K562 (cell line): ENCODE results near the gene HBP1. TPM values are rescaled to one million over a fixed set of nuclear protein-coding genes. Genes with fewer than 3 reads are reported as not detected.
"Not testable (repeated sequence)": the region's sequence is repeated elsewhere in the genome, so short reads cannot be mapped to it uniquely, and the experiment has no call there.

Experiments used
- ATAC-seq: fragments of 200-7000 bp; cut with Tn5 transposase; 3 replicates; pipeline ENCODE4 v1.9.1; 2020; ENCODE audit warnings: moderate library complexity
- BruUV-seq: library from RNA; stranded (reverse); fragments of 400-500 nt; replicated peaks from 2 replicates; lab custom pipeline; 2021; lab: Mats Ljungman, UMichigan
- CTCF ChIA-PET: fragments of 300-600 bp; formaldehyde crosslinking; extraction: SDS; loops from one replicate; lab custom pipeline; 2021; ENCODE audit warnings: low intra/inter-chr PET ratio; lab: Yijun Ruan, JAX
- POLR2A ChIA-PET: fragments of 300-600, 350-650 bp; sonication (Branson Sonifier 250); formaldehyde crosslinking; extraction: SDS; loops from one replicate; lab custom pipeline; 2021; ENCODE audit warnings: antibody characterized with exemption, inconsistent platforms; lab: Yijun Ruan, JAX
- DNase-seq, 4 experiments: peaks; one replicate each; pipeline versions ENCODE4 v3.0.0 to v3.0.0-alpha.2; 2011 to 2018; ENCODE audit warnings: low spot score in 3 of 4, mixed read lengths in 3 of 4; ENCODE audit errors: extremely low read depth in 1 of 4
- FAIRE-seq: peaks from 2 replicates; lab custom pipeline; 2011; peaks lifted over from hg19 to GRCh38; lab: Jason Lieb, UNC
- H2AFZ ChIP-seq: 2 replicates; pipeline ENCODE4 v1.6.0; 2011; ENCODE audit warnings: low read depth, low read length, control low read depth, inconsistent platforms
- H3K27ac ChIP-seq: fragments of 200-600 bp; 3 replicates; pipeline ENCODE4 v1.8.0; 2011; ENCODE audit warnings: low read depth, mild to moderate bottlenecking, control low read depth, inconsistent platforms, low read length, moderate library complexity, mixed read lengths; ENCODE audit errors: extremely low read depth
- H3K27me3 ChIP-seq, 2 experiments: fragments of 300-600 bp in 1 of 2; 2 replicates in 1 of 2; 3 replicates in 1 of 2; pipeline versions ENCODE4 v1.6.0 to v1.8.0; 2011; ENCODE audit warnings: inconsistent platforms in 2 of 2, low read length in 2 of 2, mild to moderate bottlenecking in 1 of 2, mixed read lengths in 1 of 2, moderate library complexity in 1 of 2; ENCODE audit not compliant: control insufficient read depth in 2 of 2, insufficient read depth in 2 of 2
- H3K36me3 ChIP-seq: fragments of 300-600 bp; 3 replicates; pipeline ENCODE4 v1.8.0; 2011; ENCODE audit warnings: mild to moderate bottlenecking, low read length, inconsistent platforms; ENCODE audit not compliant: control insufficient read depth, insufficient read depth
- H3K4me1 ChIP-seq, 2 experiments: fragments of 200-600 bp in 1 of 2; replicated peaks in 1 of 2; 2 replicates in 1 of 2; 3 replicates in 1 of 2; pipeline versions ENCODE4 v1.5.1 to v1.8.0; 2011; ENCODE audit warnings: inconsistent platforms in 2 of 2, low read length in 2 of 2, mild to moderate bottlenecking in 1 of 2, mixed read lengths in 1 of 2, moderate library complexity in 1 of 2; ENCODE audit not compliant: control insufficient read depth in 2 of 2, insufficient read depth in 2 of 2
- H3K4me2 ChIP-seq: 2 replicates; pipeline ENCODE4 v1.6.1; 2011; ENCODE audit warnings: low read length, control low read depth, inconsistent platforms, mixed read lengths; ENCODE audit not compliant: insufficient read depth
- H3K4me3 ChIP-seq: fragments of 200-600 bp; sonication (generic), shearing (Covaris generic); 2 replicates; pipeline ENCODE4 v1.5.1; 2016; ENCODE audit warnings: control low read depth, inconsistent platforms
- H3K79me2 ChIP-seq: fragments of 200-600 bp; 3 replicates; pipeline ENCODE4 v1.8.0; 2011; ENCODE audit warnings: low read length, inconsistent platforms; ENCODE audit not compliant: control insufficient read depth, insufficient read depth
- H3K9ac ChIP-seq, 2 experiments: 2 replicates each; pipeline versions ENCODE4 v1.6.0 to v1.6.1; 2011; ENCODE audit warnings: low read depth in 2 of 2, low read length in 2 of 2, control low read depth in 1 of 2, inconsistent platforms in 1 of 2, mild to moderate bottlenecking in 1 of 2, mixed read lengths in 1 of 2; ENCODE audit not compliant: insufficient read depth in 1 of 2
- H3K9me1 ChIP-seq: one replicate; pipeline ENCODE4 v1.6.0; 2011; ENCODE audit warnings: inconsistent platforms, mild to moderate bottlenecking, low read length, moderate library complexity; ENCODE audit not compliant: control insufficient read depth, insufficient read depth
- H3K9me3 ChIP-seq: replicated peaks from 2 replicates; pipeline ENCODE4 v1.5.1; 2011; ENCODE audit warnings: low read depth, low read length, inconsistent platforms; ENCODE audit not compliant: control insufficient read depth, insufficient read depth
- H4K20me1 ChIP-seq: replicated peaks from 2 replicates; pipeline ENCODE4 v1.6.1; 2011; ENCODE audit warnings: low read length, inconsistent platforms, mixed read lengths; ENCODE audit not compliant: control insufficient read depth, insufficient read depth
- ZNF165 ChIP-seq: fragments of 250-450 bp; sonication (Bioruptor Pico); IDR thresholded peaks from 2 replicates; pipeline ENCODE4 v1.4.0; 2020; ENCODE audit warnings: borderline replicate concordance
- WGBS: fragments of 100-300 bp; shearing (Covaris generic); methylation state at CpG from one replicate; pipeline ENCODE4 v1.1.6; 2016; ENCODE audit warnings: low coverage, mixed read lengths; ENCODE audit not compliant: insufficient coverage; ENCODE audit errors: missing lambda C conversion rate; 5-methylcytosine and 5-hydroxymethylcytosine counted together
- in situ Hi-C: fragments of 300-500 bp; cut with MboI; formaldehyde crosslinking; loops from 4 replicates; pipeline ENCODE4 v1.15.0; 2018; ENCODE audit warnings: inconsistent platforms, mixed read lengths
- intact Hi-C: fragments of 100-400 bp; cut with micrococcal nuclease; formaldehyde crosslinking; loops from 2 replicates; pipeline ENCODE4 v1.14.2; 2022
- polyA plus RNA-seq, 8 experiments: library from polyadenylated mRNA; depleted of rRNA in 4 of 8; stranded (reverse) in 5 of 8; unstranded in 3 of 8; fragments of >200 nt; fragmentation: Nextera tagmentation in 2 of 8; fragmentation: Illumina TruSeq in 1 of 8; extraction: Ambion mirVana in 2 of 8; extraction: Trizol in 1 of 8; gene quantifications; 2 replicates each; pipeline versions ENCODE4 v1.2.1 to v1.2.3, GENCODE V29; 2011 to 2014; ENCODE audit warnings: inconsistent platforms in 1 of 8, missing spikeins in 1 of 8
- total RNA-seq, 7 experiments: library from RNA; depleted of rRNA in 6 of 7; stranded (reverse); fragments of >200 nt in 6 of 7; fragmentation: Illumina TruSeq in 2 of 7; extraction: Trizol in 2 of 7; gene quantifications; 2 replicates each; pipeline versions ENCODE4 v1.2.1 to v1.2.3, GENCODE V29; 2011 to 2021; ENCODE audit warnings: low replicate concordance in 1 of 7
- TF ChIP-seq, protein P1 (sequence below): fragments of 450-650 bp; IDR thresholded peaks from 2 replicates; pipeline ENCODE4 v1.6.1; 2016; ENCODE audit warnings: missing biosample characterization, missing genetic modification characterization
- TF ChIP-seq, protein P2 (sequence below): fragments of 250-450 bp; sonication (Bioruptor Pico); IDR thresholded peaks from 2 replicates; pipeline ENCODE4 v1.4.0; 2020; ENCODE audit warnings: mild to moderate bottlenecking

The HBP1 gene
- total and polyA plus RNA-seq, 9 of the 15 experiments (the other 6 are each of a cell fraction or from before 2014, with no cell fraction given): 18.7 to 59.9 (median 27.0) TPM

DNA sequence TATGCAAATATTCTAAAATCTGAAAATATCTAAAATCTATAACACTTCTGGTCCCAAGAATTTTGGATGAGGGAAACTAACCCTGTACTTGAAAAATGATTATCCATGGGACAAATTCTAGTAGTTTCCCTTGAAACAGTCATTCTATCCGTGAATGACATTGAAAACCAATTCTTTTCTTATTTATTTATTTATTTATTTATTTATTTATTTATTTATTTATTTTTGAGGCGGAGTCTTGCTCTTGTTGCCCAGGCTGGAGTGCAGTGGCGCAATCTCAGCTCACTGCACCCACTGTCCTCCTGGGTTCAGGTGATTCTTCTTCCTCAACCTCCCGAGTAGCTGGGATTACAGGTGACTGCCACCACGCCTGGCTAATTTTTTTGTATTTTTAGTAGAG, 24.9 kb upstream of the HBP1 start:
- H3K27me3 ChIP-seq, BruUV-seq, intact Hi-C loops, H3K9me1 ChIP-seq, H3K4me3 ChIP-seq, H3K9ac ChIP-seq, DNase-seq, H4K20me1 ChIP-seq, H3K9me3 ChIP-seq, in situ Hi-C loops, ATAC-seq, H3K4me2 ChIP-seq, H3K27ac ChIP-seq, H2AFZ ChIP-seq, H3K4me1 ChIP-seq, FAIRE-seq: not testable (repeated sequence)
- POLR2A ChIA-PET: interaction anchor here (0.8 kb wide), 1 partner anchor 205 kb away, joined by 3 read pairs; no protein-coding TSS in a partner anchor
- WGBS: 82% methylated on average over 5 of the region's 5 CpGs
- peaks cover 68% of the 10 kb centered on the region for H3K36me3 ChIP-seq
- CTCF ChIA-PET: interaction anchor here (0.6 kb wide), 1 partner anchor 197 kb away, joined by 3 read pairs; no protein-coding TSS in a partner anchor
- H3K79me2 ChIP-seq: peaks cover 10% of the 10 kb centered on the region; the same call in 1 of the 3 replicates

DNA sequence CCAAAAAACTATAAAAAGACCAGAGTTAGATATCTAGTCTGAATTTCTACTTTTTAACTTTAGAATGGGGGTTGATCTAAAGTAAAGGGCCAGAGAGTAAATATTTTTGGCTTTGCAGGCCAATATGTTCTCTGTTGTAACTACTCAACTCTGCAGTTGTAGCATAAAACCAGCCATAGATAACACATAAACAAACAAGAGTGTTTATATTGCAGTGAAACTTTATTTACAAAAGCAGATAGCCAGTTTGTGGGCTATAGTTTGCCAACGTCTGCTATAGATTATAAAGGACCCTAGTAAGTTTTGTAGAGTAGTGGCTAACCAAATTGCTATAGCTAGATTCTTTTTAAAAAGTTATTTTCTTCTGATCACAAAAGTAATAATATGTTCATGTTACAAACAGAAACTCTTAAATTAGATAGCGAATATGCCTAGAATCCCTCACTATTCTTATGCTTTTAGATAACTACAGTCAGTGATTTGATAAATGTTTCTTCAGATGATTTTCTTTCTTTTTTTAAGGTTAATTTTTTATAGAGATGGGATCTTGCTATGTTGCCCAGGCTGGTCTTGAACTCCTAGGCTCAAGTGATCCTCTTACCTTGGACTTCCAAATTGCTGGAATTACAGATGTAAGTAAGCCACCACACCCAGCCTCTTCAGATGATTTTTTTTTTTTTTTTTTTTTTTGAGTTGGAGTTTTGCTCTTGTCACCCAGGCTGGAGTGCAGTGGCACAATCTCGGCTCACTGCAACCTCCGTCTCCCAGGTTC, 23.6 kb upstream of the HBP1 start:
- no peak overlapping the region for H3K4me3 ChIP-seq
- BruUV-seq: no TSS peak
- H4K20me1 ChIP-seq: 0 out of 2 replicates have a peak, but pooled peaks cover 3% of the 10 kb centered on the region
- no peak for FAIRE-seq
- WGBS: 81% methylated on average over 4 of the region's 4 CpGs
- DNase-seq: no peak
- peaks cover 70% of the 10 kb centered on the region for H3K36me3 ChIP-seq
- no peaks in the 10 kb centered on the region for H3K27me3 ChIP-seq
- H2AFZ ChIP-seq: no peak overlapping the region
- in situ Hi-C loops: loop anchor here (5.0 kb wide), 3 partner anchors 98 to 353 kb away; no protein-coding TSS in a partner anchor
- peaks cover 7% of the 10 kb centered on the region; the same call in 2 of the 3 replicates for H3K79me2 ChIP-seq
- POLR2A ChIA-PET: no interaction called here
- no peak overlapping the region for H3K4me2 ChIP-seq
- H3K9me3 ChIP-seq: no peaks in the 10 kb centered on the region
- no peaks in the 10 kb centered on the region for H3K4me1 ChIP-seq
- CTCF ChIA-PET: interaction anchor here (0.6 kb wide), 1 partner anchor 12 kb away, joined by 3 read pairs; no protein-coding TSS in a partner anchor
- H3K9ac ChIP-seq: no peak overlapping the region
- intact Hi-C loops: loop anchor here (5.0 kb wide), 1 partner anchor 98 kb away; no protein-coding TSS in a partner anchor
- H3K27ac ChIP-seq: no peak overlapping the region
- H3K9me1 ChIP-seq: no peaks in the 10 kb centered on the region
- no peak for ATAC-seq
- TF ChIP-seq ZNF165 (CRISPR knock-in tag): no peak
- TF ChIP-seq, protein P1, sequence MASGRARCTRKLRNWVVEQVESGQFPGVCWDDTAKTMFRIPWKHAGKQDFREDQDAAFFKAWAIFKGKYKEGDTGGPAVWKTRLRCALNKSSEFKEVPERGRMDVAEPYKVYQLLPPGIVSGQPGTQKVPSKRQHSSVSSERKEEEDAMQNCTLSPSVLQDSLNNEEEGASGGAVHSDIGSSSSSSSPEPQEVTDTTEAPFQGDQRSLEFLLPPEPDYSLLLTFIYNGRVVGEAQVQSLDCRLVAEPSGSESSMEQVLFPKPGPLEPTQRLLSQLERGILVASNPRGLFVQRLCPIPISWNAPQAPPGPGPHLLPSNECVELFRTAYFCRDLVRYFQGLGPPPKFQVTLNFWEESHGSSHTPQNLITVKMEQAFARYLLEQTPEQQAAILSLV (tag): no peak
- TF ChIP-seq, protein P2, sequence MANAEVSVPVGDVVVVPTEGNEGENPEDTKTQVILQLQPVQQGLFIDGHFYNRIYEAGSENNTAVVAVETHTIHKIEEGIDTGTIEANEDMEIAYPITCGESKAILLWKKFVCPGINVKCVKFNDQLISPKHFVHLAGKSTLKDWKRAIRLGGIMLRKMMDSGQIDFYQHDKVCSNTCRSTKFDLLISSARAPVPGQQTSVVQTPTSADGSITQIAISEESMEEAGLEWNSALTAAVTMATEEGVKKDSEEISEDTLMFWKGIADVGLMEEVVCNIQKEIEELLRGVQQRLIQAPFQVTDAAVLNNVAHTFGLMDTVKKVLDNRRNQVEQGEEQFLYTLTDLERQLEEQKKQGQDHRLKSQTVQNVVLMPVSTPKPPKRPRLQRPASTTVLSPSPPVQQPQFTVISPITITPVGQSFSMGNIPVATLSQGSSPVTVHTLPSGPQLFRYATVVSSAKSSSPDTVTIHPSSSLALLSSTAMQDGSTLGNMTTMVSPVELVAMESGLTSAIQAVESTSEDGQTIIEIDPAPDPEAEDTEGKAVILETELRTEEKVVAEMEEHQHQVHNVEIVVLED (CRISPR knock-in tag): no peak
